Right lobe of liver (tissue), 4 donors: ENCODE results near the gene CTNNB1.

Experiments
- POLR2A ChIP-seq: fragments of 450-650 bp; IDR thresholded peaks from one replicate; pipeline ENCODE4 v1.6.1; 2017; ENCODE audit warnings: antibody characterized with exemption, mild to moderate bottlenecking
- TF ChIP-seq, protein P1 (sequence below), 4 donors: fragments of 200-600 bp in 3 of 4; fragments of 450-650 bp in 1 of 4; IDR thresholded peaks; one replicate each; pipeline versions ENCODE4 v1.5.1 to v1.8.0; 2016 to 2022; ENCODE audit warnings: antibody characterized with exemption in 4 of 4, mild to moderate bottlenecking in 2 of 4
- donor health status: DM: no; HTN: no; CAD: no.
- donor health status: DM: no; HTN: no; CAD: no.
- donor health status: DM: no; HTN: yes; CAD: no.

DNA sequence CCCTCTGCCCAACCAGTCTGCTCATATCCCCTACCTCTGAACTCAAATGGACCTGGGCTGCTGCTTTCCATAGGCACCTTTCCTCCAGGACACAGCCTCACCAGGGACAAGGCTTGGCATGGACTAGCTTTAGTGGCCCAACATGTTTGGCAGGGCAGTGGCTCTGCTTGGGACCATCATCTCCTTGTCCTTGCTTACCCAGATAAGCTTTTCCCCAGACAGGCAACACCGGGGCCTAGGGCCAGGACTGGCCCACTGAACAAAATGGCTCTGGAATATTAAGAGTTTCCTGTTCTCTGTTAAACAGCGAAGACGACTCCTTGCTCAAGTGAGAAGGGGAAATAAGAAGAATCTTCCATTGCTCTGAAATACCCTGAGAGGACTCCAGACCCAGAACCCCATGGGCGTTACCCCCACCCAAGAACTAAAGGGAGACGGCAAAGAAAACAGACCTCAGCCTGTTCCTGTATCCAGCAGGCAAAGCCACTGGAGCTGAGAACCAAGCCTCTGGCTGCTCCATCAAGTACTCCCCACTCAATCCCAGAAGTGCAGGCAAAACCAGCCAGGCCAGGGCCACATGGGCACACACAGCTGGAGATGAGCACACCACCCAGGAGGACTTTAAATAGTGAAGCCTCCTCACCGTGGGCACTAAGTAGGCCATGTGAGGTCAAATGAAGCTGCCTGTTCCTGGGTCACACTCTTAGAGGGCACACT is 45.5 kb downstream of the CTNNB1 start:
- TF ChIP-seq, protein P1, sequence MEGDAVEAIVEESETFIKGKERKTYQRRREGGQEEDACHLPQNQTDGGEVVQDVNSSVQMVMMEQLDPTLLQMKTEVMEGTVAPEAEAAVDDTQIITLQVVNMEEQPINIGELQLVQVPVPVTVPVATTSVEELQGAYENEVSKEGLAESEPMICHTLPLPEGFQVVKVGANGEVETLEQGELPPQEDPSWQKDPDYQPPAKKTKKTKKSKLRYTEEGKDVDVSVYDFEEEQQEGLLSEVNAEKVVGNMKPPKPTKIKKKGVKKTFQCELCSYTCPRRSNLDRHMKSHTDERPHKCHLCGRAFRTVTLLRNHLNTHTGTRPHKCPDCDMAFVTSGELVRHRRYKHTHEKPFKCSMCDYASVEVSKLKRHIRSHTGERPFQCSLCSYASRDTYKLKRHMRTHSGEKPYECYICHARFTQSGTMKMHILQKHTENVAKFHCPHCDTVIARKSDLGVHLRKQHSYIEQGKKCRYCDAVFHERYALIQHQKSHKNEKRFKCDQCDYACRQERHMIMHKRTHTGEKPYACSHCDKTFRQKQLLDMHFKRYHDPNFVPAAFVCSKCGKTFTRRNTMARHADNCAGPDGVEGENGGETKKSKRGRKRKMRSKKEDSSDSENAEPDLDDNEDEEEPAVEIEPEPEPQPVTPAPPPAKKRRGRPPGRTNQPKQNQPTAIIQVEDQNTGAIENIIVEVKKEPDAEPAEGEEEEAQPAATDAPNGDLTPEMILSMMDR (IDR thresholded peaks at IDR 0.05): no peak
- no peak for TF ChIP-seq POLR2A
